Measurements from ENCODE around the gene CWH43.

Gene CWH43

DNA sequence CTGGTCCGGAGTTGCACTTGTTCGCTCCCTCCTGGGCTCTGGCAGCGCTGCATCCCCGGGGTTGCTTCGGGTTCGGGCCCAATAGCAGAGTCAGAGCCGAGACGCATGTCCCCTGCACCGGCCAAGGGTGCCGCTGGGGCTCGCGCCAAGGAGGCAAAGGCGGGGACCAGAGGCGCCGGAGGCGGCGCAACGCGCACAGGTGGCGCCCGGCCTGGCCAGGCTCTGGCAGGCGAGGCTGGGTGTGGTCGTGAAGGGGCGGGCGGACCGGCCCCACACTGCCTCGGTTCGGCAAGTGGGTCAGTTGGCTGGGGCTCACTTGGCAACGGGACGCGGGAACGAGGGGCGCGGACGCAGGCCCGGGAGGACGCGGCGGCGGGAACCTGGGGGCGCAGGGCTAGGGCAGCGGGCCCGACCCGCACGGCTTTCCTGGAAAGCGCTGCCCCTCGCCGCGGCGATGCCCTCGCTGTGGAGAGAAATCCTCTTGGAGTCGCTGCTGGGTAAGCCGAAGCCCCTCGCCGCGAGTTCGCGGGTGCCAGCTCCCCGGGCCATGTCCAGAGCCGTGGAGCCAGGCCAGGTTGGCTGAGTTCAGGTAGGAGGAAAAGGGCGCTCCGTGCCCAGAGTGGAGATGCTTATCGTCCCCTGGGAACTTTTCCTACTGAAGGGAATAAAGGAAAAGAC, at the start of gene CWH43:
Gene CWH43 (plus strand): TSS at position 300 of the 678 bp plus-strand sequence. CDS start 155 bp downstream, at position 455.
- TF ChIP-seq, protein P1, sequence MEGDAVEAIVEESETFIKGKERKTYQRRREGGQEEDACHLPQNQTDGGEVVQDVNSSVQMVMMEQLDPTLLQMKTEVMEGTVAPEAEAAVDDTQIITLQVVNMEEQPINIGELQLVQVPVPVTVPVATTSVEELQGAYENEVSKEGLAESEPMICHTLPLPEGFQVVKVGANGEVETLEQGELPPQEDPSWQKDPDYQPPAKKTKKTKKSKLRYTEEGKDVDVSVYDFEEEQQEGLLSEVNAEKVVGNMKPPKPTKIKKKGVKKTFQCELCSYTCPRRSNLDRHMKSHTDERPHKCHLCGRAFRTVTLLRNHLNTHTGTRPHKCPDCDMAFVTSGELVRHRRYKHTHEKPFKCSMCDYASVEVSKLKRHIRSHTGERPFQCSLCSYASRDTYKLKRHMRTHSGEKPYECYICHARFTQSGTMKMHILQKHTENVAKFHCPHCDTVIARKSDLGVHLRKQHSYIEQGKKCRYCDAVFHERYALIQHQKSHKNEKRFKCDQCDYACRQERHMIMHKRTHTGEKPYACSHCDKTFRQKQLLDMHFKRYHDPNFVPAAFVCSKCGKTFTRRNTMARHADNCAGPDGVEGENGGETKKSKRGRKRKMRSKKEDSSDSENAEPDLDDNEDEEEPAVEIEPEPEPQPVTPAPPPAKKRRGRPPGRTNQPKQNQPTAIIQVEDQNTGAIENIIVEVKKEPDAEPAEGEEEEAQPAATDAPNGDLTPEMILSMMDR (IDR thresholded peaks at IDR 0.05; ENCODE audit: low read depth, low read length) = no peak

DNA sequence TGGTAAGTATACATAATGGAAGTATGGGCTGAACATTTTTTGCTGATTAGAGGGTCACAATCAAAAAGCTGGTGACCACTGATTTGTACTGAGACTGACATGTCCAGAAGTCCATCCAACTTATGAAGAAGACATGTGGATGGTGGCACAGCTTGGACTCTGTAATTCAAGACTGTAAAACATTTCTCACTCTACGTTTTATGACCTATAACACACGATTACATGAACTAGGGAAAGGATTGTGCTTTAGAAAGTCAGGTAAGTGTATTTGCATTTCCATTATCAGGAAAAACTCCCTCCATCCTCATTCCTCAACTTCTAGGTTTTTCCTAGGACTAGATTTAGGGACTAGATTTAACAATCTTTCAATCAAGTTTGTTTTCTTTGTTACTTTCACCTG, 49.0 kb upstream of the CWH43 start:
- TF ChIP-seq, protein P1 (IDR thresholded peaks at IDR 0.05; ENCODE audit: low read depth, low read length) = no peak

More for the DNA sequence above, at the start of gene CWH43:
- no peak for DNase-seq (ENCODE audit: extremely low read depth, low read depth)

DNA sequence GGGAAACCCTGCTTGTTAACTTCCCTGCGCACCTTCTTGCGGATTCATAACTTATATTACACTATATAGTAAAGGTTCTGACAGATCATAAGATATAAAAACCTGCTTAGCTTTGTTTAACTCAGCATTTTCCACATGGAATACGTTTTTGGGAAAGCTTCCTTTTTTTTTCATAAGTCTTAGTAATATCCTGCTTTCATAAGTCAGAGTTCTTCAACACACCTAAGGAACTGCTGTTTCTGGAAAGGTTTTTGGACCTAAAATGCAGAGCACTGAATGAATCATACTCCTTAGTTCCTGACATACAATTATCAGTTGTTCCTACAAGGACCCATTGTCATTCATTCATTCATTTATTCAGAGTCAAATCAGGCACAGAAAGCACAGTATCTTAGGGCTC, 47.2 kb upstream of the CWH43 start:
- DNase-seq (ENCODE audit: extremely low read depth, low read depth) = no peak
- TF ChIP-seq, protein P1 (IDR thresholded peaks at IDR 0.05; ENCODE audit: low read depth, low read length) = no peak

More for the DNA sequence above, 49.0 kb upstream of the CWH43 start:
- DNase-seq (ENCODE audit: extremely low read depth, low read depth) = no peak

DNA sequence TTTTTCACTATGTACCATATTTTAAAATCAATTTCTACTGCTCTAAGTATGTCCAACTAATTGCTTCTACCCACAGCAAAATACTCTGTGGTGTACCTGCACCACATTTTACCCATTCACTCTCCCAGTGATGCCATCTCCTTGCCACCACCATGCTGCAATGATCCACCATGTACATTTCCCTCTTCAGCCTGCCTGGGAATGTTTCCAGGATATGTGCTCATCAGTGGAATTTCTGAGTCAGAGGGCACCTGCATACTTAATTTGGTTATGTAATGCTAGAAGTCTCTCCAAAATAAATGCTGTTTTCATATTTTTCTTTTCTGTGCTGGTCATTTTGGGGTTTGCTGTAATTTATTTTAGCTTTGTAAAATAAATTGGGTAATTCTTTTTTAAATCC, 46.3 kb upstream of the CWH43 start:
- DNase-seq (ENCODE audit: extremely low read depth, low read depth) = no peak
- TF ChIP-seq, protein P1 (IDR thresholded peaks at IDR 0.05; ENCODE audit: low read depth, low read length) = no peak

DNA sequence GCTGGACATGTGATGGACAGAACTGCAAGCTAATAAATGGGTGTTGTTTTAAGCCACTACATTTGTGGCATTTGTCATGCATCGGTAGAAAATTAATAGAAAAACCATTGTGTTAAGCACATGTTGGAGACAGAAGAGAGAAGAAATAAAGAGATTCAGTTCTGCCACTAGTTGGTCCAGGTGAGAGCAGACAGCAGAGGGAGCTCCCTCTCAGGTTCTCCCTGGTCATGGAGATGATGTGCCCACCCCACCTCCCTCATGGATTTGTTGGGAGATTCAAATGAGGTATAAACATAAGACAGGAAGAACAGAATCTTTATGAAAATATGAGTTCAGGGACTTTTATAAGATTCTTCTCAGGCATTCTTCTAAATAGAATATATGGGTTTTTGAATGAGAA, 42.7 kb upstream of the CWH43 start:
- TF ChIP-seq, protein P1 (IDR thresholded peaks at IDR 0.05; ENCODE audit: low read depth, low read length) = no peak
- DNase-seq (ENCODE audit: extremely low read depth, low read depth) = no peak

DNA sequence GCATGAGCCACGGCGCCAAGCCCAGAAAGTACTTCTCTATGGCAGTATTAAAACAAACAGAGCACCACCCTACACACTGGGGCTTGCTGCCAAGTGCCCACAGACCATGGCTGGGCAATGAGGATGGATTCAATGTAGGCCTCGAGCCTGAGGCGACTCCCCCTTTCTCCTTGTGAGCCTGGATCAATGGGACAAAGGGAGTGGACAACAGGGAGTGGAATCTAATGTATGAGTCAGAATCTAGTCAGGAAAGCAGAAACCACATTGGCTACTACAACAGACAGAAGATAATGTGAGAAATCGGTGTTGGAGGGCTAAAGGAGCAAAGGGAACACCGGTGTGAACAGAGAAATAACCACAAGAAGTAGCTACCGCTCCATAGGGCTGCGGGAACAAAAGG, 41.8 kb upstream of the CWH43 start:
- no peak for DNase-seq (ENCODE audit: extremely low read depth, low read depth)
- TF ChIP-seq, protein P1 (IDR thresholded peaks at IDR 0.05; ENCODE audit: low read depth, low read length) = no peak

DNA sequence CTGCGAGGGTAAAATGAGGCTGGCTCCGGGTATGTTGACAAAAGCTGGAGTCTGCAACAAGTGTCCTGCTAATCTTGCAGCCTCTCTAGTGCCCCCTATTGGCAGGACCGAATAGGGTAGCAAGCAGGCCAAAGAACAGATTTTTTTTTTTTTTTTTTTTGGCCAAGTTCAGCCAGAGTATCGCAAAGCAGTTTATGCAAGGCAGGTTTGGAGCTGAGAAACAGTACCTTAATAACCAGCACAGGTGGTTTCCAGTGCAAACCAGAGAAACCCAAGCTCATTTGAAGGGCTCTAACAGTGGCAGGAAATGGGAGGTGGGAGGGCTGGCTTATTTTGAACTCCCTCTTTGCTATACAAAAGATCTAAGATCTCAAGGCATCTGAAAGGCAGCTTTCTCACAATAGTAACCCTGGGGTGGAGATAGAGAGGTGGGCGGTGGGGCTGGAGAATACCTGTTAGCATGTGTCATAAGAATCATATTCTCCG, 41.3 kb upstream of the CWH43 start:
- TF ChIP-seq, protein P1 (IDR thresholded peaks at IDR 0.05; ENCODE audit: low read depth, low read length) = no peak; the same call in none of the 2 replicates
- no peak for DNase-seq (ENCODE audit: extremely low read depth, low read depth)

Data from AG09319 (cell line).